Activated CD4-positive, alpha-beta T cell treated with anti-CD3 and anti-CD28 coated beads, Interleukin-2, amount 10 ng/mL, durations not matched to agents 7 days and 5 days (primary cell): ENCODE data around the gene LANCL2. TPM values are rescaled to one million over a fixed set of nuclear protein-coding genes. Genes with fewer than 3 reads are reported as not detected.
A peak's percentile ranks its signal among the peaks of the same experiment; 100 is the strongest.
"Not testable (repeated sequence)": the region's sequence is repeated elsewhere in the genome, so short reads cannot be mapped to it uniquely, and the experiment has no call there.

Source experiments
- CTCF ChIA-PET: fragments of 350-600 bp; sonication (Branson Sonifier 250); formaldehyde crosslinking; loops from one replicate; lab custom pipeline; 2021; ENCODE audit warnings: antibody characterized with exemption; lab: Charles Lee
- POLR2A ChIA-PET: fragments of 350-600 bp; sonication (Branson Sonifier 250); formaldehyde crosslinking; loops from one replicate; lab custom pipeline; 2021; ENCODE audit warnings: antibody characterized with exemption; lab: Charles Lee
- DNase-seq: peaks from one replicate; pipeline ENCODE4 v3.0.0-alpha.2; 2020
- H3K27ac Mint-ChIP-seq: one replicate; pipeline ENCODE4 v1.8.0; 2021; ENCODE audit warnings: mild to moderate bottlenecking, moderate library complexity, mixed read lengths
- H3K27me3 Mint-ChIP-seq: one replicate; pipeline ENCODE4 v1.8.0; 2021; ENCODE audit warnings: mixed read lengths
- H3K36me3 Mint-ChIP-seq: one replicate; pipeline ENCODE4 v1.8.0; 2021; ENCODE audit warnings: low read depth, mixed read lengths
- H3K4me1 Mint-ChIP-seq: one replicate; pipeline ENCODE4 v1.8.0; 2021; ENCODE audit warnings: mixed read lengths
- H3K4me3 Mint-ChIP-seq: one replicate; pipeline ENCODE4 v1.8.0; 2021; ENCODE audit warnings: mild to moderate bottlenecking, moderate library complexity, mixed read lengths
- H3K9me3 Mint-ChIP-seq: one replicate; pipeline ENCODE4 v1.8.0; 2021; ENCODE audit warnings: mixed read lengths
- total RNA-seq, 2 experiments: library from RNA; stranded (reverse); gene quantifications; one replicate each; pipeline ENCODE4 v1.2.3, GENCODE V29; 2021

LANCL2 gene
- total RNA-seq, 2 experiments from 2014 or later, result 10.3 to 12.3 TPM

GRCh38 chr7:55386541-55386940, 21.4 kb downstream of the LANCL2 start:
- Mint-ChIP-seq H3K9me3 (peaks cover 40% of the 10 kb centered on the region), H3K27ac (no peak overlapping the region)
- POLR2A ChIA-PET, result no interaction called here

GRCh38 chr7:55387062-55387965, 22.2 kb downstream of the LANCL2 start:
- Mint-ChIP-seq H3K36me3 (peaks cover 22% of the 10 kb centered on the region), H3K4me1 (no peaks in the 10 kb centered on the region), H3K9me3 (peaks cover 40% of the 10 kb centered on the region), H3K27ac (no peak overlapping the region), H3K4me3 (no peak overlapping the region), H3K27me3 (no peaks in the 10 kb centered on the region)
- ChIA-PET CTCF (no interaction called here), POLR2A (no interaction called here)
- DNase-seq, result no peak

More at GRCh38 chr7:55386541-55386940, 21.4 kb downstream of the LANCL2 start:
- no peaks in the 10 kb centered on the region for H3K27me3 Mint-ChIP-seq
- H3K36me3 Mint-ChIP-seq, result peaks cover 22% of the 10 kb centered on the region
- DNase-seq, result no peak
- H3K4me1 Mint-ChIP-seq, result no peaks in the 10 kb centered on the region
- CTCF ChIA-PET, result interaction anchor here (0.5 kb wide), 1 partner anchor 106 kb away, joined by 4 read pairs; no protein-coding TSS in a partner anchor
- H3K4me3 Mint-ChIP-seq, result no peak overlapping the region

- H3K27ac Mint-ChIP-seq, result no peak overlapping the region
- H3K36me3 Mint-ChIP-seq, result peaks cover 5% of the 10 kb centered on the region
- no peak overlapping the region for H3K4me3 Mint-ChIP-seq
- H3K27me3 Mint-ChIP-seq, result no peaks in the 10 kb centered on the region
- DNase-seq, result no peak
- CTCF ChIA-PET, result interaction anchor here (1.0 kb wide), 1 partner anchor 21 kb away, joined by 3 read pairs; no protein-coding TSS in a partner anchor
- H3K9me3 Mint-ChIP-seq, result no peaks in the 10 kb centered on the region
- no peaks in the 10 kb centered on the region for H3K4me1 Mint-ChIP-seq
- POLR2A ChIA-PET, result no interaction called here
Observed at GRCh38 chr7:55396233-55396785, 31.2 kb downstream of the LANCL2 start.

GRCh38 chr7:55397617-55398016, 32.5 kb downstream of the LANCL2 start:
- CTCF ChIA-PET, result no interaction called here
- Mint-ChIP-seq H3K36me3 (peaks cover 5% of the 10 kb centered on the region), H3K27me3 (no peaks in the 10 kb centered on the region), H3K27ac (no peak overlapping the region), H3K9me3 (no peaks in the 10 kb centered on the region), H3K4me1 (no peaks in the 10 kb centered on the region), H3K4me3 (no peak overlapping the region)
- DNase-seq, result no peak
- POLR2A ChIA-PET, result no interaction called here

GRCh38 chr7:55400191-55400590, 35.1 kb downstream of the LANCL2 start:
- DNase-seq, result no peak
- Mint-ChIP-seq H3K4me3 (no peak overlapping the region), H3K36me3 (peaks cover 10% of the 10 kb centered on the region), H3K4me1 (no peaks in the 10 kb centered on the region), H3K9me3 (no peaks in the 10 kb centered on the region), H3K27ac (no peak overlapping the region), H3K27me3 (no peaks in the 10 kb centered on the region)
- ChIA-PET CTCF (no interaction called here), POLR2A (no interaction called here)

DNA sequence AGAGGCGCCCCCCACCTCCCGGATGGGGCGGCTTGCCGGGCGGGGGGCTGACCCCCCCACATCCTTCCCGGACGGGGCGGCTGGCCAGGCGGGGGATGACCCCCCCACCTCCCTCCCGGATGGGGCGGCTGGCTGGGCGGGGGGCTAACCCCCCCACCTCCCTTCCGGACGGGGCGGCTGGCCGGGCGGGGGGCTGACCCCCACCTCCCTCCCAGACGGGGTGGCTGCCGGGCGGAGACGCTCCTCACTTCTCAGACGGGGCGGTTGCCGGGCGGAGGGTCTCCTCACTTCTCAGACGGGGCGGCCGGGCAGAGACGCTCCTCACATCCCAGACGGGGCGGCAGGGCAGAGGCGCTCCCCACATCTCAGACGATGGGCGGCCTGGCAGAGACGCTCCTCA, 37.4 kb downstream of the LANCL2 start:
- not testable (repeated sequence) for H3K4me3 Mint-ChIP-seq, H3K4me1 Mint-ChIP-seq, H3K27me3 Mint-ChIP-seq

GRCh38 chr7:55405856-55406541, 40.9 kb downstream of the LANCL2 start:
- POLR2A ChIA-PET, result no interaction called here
- H3K9me3 Mint-ChIP-seq, result no peaks in the 10 kb centered on the region
- no peaks in the 10 kb centered on the region for H3K4me1 Mint-ChIP-seq
- H3K4me3 Mint-ChIP-seq, result no peak overlapping the region
- H3K27ac Mint-ChIP-seq, result no peak overlapping the region
- CTCF ChIA-PET, result interaction anchor here (1.3 kb wide), 1 partner anchor 128 kb away, joined by 3 read pairs; no protein-coding TSS in a partner anchor
- H3K36me3 Mint-ChIP-seq, result peaks cover 8% of the 10 kb centered on the region
- no peak for DNase-seq
- H3K27me3 Mint-ChIP-seq, result no peaks in the 10 kb centered on the region

More for the DNA sequence above, 37.4 kb downstream of the LANCL2 start:
- peaks cover 10% of the 10 kb centered on the region for H3K36me3 Mint-ChIP-seq
- H3K9me3 Mint-ChIP-seq, DNase-seq, CTCF ChIA-PET, H3K27ac Mint-ChIP-seq, POLR2A ChIA-PET: not testable (repeated sequence)

GRCh38 chr7:55409482-55410225, 44.5 kb downstream of the LANCL2 start:
- ChIA-PET POLR2A (no interaction called here), CTCF (interaction anchor here (0.6 to 1.0 kb wide), 2 partner anchors 14 to 635 kb away, joined by 3 read pairs; no protein-coding TSS in a partner anchor)
- Mint-ChIP-seq H3K36me3 (no peaks in the 10 kb centered on the region), H3K4me3 (no peak overlapping the region), H3K27me3 (no peaks in the 10 kb centered on the region), H3K4me1 (no peaks in the 10 kb centered on the region), H3K9me3 (no peaks in the 10 kb centered on the region), H3K27ac (no peak overlapping the region)
- DNase-seq, result no peak

DNA sequence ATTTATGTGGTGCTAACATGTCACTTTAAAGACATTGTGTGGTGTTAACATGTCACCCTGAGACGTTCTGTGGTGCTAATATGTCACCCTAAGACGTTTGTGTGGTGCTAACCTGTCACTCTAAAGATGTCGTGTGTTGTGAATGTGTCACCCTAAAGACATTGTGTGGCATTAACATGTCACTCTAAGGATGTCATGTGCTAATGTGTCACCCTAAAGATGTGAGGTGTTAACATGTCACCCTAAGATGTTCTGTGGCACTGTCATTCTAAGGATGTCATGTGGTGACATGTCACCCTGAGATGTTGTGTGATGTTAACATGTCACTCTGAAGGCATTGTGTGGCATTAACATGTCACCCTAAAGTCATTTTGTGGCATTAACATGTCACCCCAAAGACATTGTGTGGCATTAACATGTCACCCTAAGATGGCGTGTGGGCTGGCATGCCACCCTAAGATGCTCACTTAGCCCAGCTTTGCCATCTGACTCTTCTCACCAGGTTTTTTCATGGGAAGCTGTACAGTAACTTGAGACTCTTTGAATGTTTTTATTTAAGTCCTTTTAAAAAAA, 45.6 kb downstream of the LANCL2 start:
- no peak overlapping the region for H3K4me3 Mint-ChIP-seq

DNA sequence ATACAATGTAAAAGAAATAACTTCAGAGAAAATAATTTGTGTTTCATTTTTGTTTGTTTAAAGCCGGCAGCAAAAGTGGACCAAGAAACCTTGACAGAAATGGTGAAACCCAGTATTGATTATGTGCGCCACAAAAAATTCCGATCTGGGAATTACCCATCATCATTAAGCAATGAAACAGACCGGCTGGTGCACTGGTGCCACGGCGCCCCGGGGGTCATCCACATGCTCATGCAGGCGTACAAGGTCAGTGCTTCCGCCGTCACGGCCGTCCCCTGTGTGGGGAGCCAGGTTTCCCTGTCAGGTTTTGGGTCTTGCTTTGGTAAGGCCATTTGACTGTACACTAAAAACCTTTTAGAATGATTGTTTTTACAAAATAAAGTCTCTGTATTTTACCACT, 46.7 kb downstream of the LANCL2 start:
- ChIA-PET CTCF (no interaction called here), POLR2A (no interaction called here)
- peaks cover 2% of the 10 kb centered on the region for H3K36me3 Mint-ChIP-seq
- H3K4me1 Mint-ChIP-seq, result peaks cover 4% of the 10 kb centered on the region
- DNase-seq, result no peak
- H3K9me3 Mint-ChIP-seq, result no peaks in the 10 kb centered on the region
- H3K4me3 Mint-ChIP-seq, result no peak overlapping the region
- H3K27me3 Mint-ChIP-seq, result no peaks in the 10 kb centered on the region
- H3K27ac Mint-ChIP-seq, result no peak overlapping the region

More for the DNA sequence above, 45.6 kb downstream of the LANCL2 start:
- no peak for DNase-seq
- Mint-ChIP-seq H3K27ac (no peak overlapping the region), H3K27me3 (no peaks in the 10 kb centered on the region), H3K36me3 (peaks cover 2% of the 10 kb centered on the region), H3K9me3 (no peaks in the 10 kb centered on the region), H3K4me1 (peaks cover 3% of the 10 kb centered on the region)
- ChIA-PET CTCF (no interaction called here), POLR2A (no interaction called here)

DNA sequence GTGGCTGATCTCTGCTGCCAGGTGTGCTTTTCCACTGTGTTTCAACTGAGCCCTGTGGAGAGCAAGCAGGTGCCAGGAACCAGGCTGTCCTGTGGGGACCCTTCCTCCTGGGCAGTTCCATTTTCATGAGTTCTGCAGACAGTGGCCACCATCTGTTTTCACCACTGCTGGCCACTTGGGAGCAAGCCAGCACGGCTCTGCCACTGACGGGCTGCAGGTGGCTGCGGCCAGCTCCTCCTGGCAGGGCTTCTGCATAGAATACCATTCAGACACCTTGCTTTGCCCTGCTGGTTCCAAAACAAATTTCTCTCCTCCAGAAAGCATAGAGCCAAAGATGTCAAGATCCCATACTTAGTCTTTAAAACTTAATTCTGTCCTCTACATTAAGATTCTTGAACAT, 48.3 kb downstream of the LANCL2 start:
- no peak for DNase-seq
- peaks cover 2% of the 10 kb centered on the region for H3K36me3 Mint-ChIP-seq
- H3K27me3 Mint-ChIP-seq, result no peaks in the 10 kb centered on the region
- H3K4me3 Mint-ChIP-seq, result no peak overlapping the region
- POLR2A ChIA-PET, result no interaction called here
- no peak overlapping the region for H3K27ac Mint-ChIP-seq
- peaks cover 4% of the 10 kb centered on the region for H3K4me1 Mint-ChIP-seq
- H3K9me3 Mint-ChIP-seq, result no peaks in the 10 kb centered on the region
- CTCF ChIA-PET, result no interaction called here

DNA sequence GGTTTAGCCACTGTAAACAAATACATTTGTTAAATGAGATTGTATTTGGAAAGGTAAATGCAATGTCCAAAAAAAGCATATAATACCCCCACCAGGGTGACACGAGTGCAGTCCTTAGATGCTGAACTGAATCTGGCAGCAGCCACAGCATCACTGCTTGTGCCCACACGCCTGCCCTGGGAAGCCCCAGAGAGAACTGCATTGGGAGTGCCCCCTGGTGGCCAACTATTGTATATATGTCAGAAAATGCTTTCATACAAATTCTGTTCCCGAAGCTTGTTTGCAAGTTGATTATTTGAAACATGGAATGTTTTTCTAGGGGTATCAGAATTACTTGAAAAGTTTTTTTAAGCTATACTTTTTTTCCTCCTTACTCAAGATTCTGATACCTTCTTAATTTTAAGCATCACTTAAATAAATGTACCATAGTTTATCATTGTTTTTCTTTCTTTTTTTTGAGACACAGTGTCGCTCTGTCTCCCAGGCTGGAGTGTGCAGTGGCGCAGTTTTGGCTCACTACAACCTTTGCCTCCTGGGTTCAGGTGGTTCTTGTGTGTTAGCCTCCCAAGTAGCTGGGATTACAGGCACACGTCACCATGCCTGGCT, 50.1 kb downstream of the LANCL2 start:
- CTCF ChIA-PET, result interaction anchor here (0.6 to 2.4 kb wide), 4 partner anchors 9 to 171 kb away, joined by 3 to 14 read pairs (median 8); no protein-coding TSS in a partner anchor
- Mint-ChIP-seq H3K27me3 (no peaks in the 10 kb centered on the region), H3K9me3 (no peaks in the 10 kb centered on the region), H3K36me3 (peaks cover 2% of the 10 kb centered on the region), H3K4me1 (peaks cover 4% of the 10 kb centered on the region), H3K4me3 (no peak overlapping the region), H3K27ac (no peak overlapping the region)
- POLR2A ChIA-PET, result no interaction called here
- peak; percentile 88 for DNase-seq
